Cerebellar nuclear complex (tissue), 1 donor: ENCODE results near the gene ISL2.

Experiments used
- DNase-seq, 2 experiments: peaks; one replicate each; lab custom pipeline; 2025; lab: John Stamatoyannopoulos, UW

Gene ISL2

GRCh38 chr15:76377217-76377616, 40.6 kb downstream of the ISL2 start:
- DNase-seq, result no peak

DNA sequence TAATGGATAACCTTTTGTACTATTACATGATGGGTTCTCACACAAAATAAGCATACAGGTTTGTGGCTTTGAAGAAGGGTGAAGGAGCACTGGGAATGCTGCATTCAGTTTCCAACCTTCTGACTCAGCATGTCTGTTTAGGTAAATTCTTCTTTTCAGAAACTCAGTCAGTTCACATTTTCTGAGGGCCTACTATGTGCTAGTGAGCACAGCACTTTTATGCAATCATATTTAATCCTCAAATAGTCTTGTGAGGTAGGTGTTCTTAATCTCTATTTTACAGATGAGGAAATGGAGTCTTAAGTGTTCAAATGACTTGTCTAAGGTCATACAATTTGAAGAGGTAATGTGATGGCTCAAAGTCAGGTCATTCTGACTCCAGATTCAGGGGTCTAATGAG, 41.2 kb downstream of the ISL2 start:
- DNase-seq, result no peak

DNA sequence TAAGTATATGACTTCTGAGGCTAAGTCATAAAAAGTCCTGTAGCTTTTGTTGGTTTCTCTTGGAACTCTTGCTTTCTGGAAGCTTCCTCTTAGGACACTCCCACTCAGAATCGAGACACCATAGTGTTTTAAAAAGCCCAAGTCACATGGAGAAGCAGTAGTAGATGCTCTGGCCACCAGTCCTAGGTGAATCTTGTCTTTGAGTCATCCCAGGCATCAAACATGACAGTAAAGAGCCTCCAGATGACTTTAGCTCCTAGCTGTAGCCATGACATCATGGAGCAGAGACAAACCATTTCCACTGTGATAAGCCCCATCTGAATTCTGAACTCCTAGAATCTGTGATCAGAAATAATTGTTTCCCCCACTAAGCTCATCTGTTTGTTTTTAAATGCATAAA, 42.1 kb downstream of the ISL2 start:
- DNase-seq, result no peak

- DNase-seq, result no peak
These were observed 43.7 kb downstream of the ISL2 start for GRCh38 chr15:76380249-76380648.

DNA sequence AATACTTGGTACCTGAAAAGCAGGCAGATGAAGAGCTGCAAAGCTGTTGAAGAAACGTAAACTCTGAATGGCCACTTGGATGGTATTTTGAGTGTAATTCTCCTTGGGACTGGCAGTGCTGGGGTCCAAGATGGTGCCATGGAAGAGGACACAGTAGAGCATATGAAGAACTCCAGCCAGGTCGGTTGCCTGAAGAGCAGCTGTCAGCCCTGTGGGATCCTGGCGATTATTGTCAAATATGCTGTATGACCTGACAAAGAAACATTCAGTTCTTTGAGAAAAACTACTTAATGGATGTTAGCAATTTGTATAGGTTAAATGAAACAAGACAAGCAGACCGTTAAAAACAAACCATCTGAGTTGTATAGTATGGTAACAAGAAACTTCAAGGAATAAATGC, 44.8 kb downstream of the ISL2 start:
- no peak for DNase-seq

- DNase-seq, result no peak
These were observed 46.6 kb downstream of the ISL2 start for GRCh38 chr15:76382987-76383728.

GRCh38 chr15:76384409-76384808, 47.8 kb downstream of the ISL2 start:
- no peak for DNase-seq

DNA sequence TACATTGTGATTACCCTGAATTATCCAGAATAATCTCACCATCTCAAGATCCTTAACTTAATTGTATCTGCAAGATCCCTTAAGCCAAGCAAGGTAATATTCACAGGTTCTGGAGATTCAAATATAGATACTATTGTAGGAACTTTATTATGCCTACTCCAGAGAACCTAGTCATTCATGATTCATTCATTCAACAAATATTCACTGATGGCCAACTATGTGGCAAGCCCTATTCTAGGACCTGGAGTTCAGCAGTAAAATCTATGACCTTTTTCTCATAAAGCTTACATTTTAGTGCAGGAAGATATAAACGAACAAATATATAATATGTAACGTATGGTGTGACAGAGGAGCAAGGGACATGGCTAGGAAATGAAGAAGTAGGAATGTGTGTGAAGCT, 49.6 kb downstream of the ISL2 start:
- DNase-seq, result no peak

DNA sequence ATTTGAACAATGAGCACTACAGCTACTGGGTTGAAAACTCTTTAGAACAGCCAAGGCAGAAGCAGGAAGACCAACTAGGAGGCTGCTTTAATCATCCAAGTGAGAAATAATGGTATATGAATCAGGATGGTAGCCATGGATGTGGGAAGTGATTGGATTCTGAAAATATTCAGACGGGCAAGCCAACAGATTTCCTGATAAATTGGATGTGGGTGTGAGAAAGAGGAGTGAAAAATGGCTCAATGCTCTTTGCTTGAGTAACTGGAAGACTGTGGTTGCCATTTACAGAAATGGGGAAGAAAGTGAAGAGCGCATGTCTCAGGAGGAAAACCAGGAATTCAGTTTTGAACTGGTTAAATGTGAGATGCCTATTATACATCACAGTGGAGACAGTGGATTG, 50.4 kb downstream of the ISL2 start:
- no peak for DNase-seq

GRCh38 chr15:76390571-76390970, 54.0 kb downstream of the ISL2 start:
- no peak for DNase-seq

GRCh38 chr15:76391309-76391708, 54.7 kb downstream of the ISL2 start:
- no peak for DNase-seq

DNA sequence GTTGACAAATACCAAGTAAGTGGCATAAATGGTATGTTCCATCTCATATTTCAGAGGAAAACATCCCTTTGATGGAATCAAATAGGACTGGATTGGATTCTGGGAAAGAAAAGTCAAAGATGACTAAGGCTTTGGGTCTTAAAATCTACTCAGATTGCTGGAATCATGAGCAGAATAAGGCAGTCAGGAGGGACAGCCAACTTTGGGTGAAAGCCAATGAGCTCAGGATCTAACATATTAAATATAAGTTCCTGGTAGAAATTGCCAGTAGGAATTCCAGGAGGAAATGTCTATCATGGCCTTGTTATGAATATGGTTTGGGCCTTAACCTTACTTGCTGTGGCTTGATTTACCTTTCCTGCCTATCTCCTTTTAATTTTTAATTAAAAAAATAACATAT, 55.3 kb downstream of the ISL2 start:
- no peak for DNase-seq
